ENCODE results near the gene ZNF787. TPM values are rescaled to one million over a fixed set of nuclear protein-coding genes. Genes with fewer than 3 reads are reported as not detected.

ZNF787 gene
- total and polyA plus RNA-seq, 4 donors, result 2.9 to 23.6 (median 18.8) TPM

DNA sequence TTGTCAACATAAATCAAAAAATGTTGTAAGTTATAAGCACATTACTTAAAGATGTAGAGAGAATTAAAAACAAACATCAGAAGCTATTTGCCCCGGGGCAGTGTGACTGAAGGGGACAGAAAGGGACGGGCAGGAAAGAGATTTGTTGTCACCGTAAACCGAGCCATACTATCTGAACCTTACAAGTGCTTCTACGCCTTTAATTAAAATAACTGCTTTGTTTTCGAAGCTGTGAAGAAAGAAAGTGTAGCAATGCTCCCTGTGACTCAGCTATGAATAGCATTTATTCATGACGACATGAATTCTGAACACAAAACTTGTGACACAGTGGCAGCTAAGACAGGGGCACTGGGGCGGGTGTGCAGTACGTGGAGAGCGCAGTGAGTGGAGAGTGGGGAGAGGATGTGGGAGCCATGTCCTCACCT, 30.0 kb downstream of the ZNF787 start:
- Histone ChIP-seq H3K27me3 (ENCODE audit: control insufficient read depth in 4 of 4, insufficient read depth in 4 of 4, low read length in 3 of 4) (no peaks in the 10 kb centered on the region), H3K9ac (ENCODE audit: low read depth in 1 of 2, low read length in 2 of 2) (no peak overlapping the region), H3K27ac (ENCODE audit: low read depth in 1 of 2, low read length in 2 of 2) (no peak overlapping the region), H3K4me1 (ENCODE audit: control insufficient read depth in 4 of 4, insufficient read depth in 4 of 4, low read length in 3 of 4) (no peaks in the 10 kb centered on the region), H3K4me3 (ENCODE audit: low read depth in 1 of 3, low read length in 3 of 3) (no peak overlapping the region), H3K36me3 (ENCODE audit: control insufficient read depth in 4 of 4, insufficient read depth in 3 of 4, low read depth in 1 of 4, low read length in 3 of 4) (peaks cover 6 to 19% (median 10%) of the 10 kb centered on the region in 4 donors), H3K9me3 (ENCODE audit: control insufficient read depth in 4 of 4, low read length in 3 of 4) (no peaks in the 10 kb centered on the region)
- WGBS, result 92% methylated on average over 10 of the region's 10 CpGs
- DNase-seq (ENCODE audit: low spot score), result no peak
- TF ChIP-seq JUND (IDR thresholded peaks at IDR 0.05) (no peak), FOXA1 (IDR thresholded peaks at IDR 0.05) (no peak), NR2F2 (IDR thresholded peaks at IDR 0.05) (no peak), HNF4G (IDR thresholded peaks at IDR 0.05) (no peak)
- TF ChIP-seq, protein P1, sequence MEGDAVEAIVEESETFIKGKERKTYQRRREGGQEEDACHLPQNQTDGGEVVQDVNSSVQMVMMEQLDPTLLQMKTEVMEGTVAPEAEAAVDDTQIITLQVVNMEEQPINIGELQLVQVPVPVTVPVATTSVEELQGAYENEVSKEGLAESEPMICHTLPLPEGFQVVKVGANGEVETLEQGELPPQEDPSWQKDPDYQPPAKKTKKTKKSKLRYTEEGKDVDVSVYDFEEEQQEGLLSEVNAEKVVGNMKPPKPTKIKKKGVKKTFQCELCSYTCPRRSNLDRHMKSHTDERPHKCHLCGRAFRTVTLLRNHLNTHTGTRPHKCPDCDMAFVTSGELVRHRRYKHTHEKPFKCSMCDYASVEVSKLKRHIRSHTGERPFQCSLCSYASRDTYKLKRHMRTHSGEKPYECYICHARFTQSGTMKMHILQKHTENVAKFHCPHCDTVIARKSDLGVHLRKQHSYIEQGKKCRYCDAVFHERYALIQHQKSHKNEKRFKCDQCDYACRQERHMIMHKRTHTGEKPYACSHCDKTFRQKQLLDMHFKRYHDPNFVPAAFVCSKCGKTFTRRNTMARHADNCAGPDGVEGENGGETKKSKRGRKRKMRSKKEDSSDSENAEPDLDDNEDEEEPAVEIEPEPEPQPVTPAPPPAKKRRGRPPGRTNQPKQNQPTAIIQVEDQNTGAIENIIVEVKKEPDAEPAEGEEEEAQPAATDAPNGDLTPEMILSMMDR (IDR thresholded peaks at IDR 0.05; ENCODE audit: low read depth, low read length, missing input control), result no peak
- TF ChIP-seq, protein P2, sequence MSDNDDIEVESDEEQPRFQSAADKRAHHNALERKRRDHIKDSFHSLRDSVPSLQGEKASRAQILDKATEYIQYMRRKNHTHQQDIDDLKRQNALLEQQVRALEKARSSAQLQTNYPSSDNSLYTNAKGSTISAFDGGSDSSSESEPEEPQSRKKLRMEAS (IDR thresholded peaks at IDR 0.05), result no peak
- TF ChIP-seq, protein P3, sequence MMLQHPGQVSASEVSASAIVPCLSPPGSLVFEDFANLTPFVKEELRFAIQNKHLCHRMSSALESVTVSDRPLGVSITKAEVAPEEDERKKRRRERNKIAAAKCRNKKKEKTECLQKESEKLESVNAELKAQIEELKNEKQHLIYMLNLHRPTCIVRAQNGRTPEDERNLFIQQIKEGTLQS (IDR thresholded peaks at IDR 0.05), result no peak

DNA sequence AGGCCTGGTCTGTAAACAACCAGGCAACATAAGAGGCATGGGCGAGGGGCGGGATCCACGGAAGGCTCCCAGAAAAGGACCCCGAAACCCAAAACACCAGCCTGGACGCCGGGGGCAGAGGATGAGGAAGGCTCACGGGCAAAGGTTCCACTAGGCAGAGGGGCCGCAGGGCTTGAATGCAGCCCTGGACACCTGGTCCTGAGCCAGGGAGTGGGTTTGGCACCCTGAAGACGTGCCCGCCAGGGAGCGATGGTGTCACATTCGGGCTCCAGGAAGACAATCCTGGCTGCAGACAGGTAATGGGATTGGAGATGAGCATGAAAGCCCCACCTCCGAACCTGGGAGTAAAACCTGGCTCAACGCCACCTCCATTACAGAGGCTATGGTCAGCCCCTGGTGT, 31.8 kb downstream of the ZNF787 start:
- no peaks in the 10 kb centered on the region for H3K27me3 ChIP-seq (ENCODE audit: control insufficient read depth in 4 of 4, insufficient read depth in 4 of 4, low read length in 3 of 4)
- WGBS, result 94% methylated on average over 14 of the region's 14 CpGs
- no peak for TF ChIP-seq NR2F2 (IDR thresholded peaks at IDR 0.05)
- no peak for TF ChIP-seq TAF1 (conservative IDR thresholded peaks at IDR 0.05)
- TF ChIP-seq FOXA2 (IDR thresholded peaks at IDR 0.05), result no peak
- no peak for TF ChIP-seq RXRA (IDR thresholded peaks at IDR 0.05)
- TF ChIP-seq HNF4A (conservative IDR thresholded peaks at IDR 0.05), result no peak
- no peak for TF ChIP-seq YY1 (IDR thresholded peaks at IDR 0.05)
- TF ChIP-seq, protein P2 (IDR thresholded peaks at IDR 0.05), result no peak
- TF ChIP-seq SP1 (IDR thresholded peaks at IDR 0.05), result no peak
- no peak for TF ChIP-seq EGR1 (IDR thresholded peaks at IDR 0.05; ENCODE audit: low read depth in 2 of 2)
- TF ChIP-seq, protein P3 (IDR thresholded peaks at IDR 0.05), result no peak
- TF ChIP-seq, protein P1 (IDR thresholded peaks at IDR 0.05; ENCODE audit: low read depth, low read length, missing input control), result no peak
- TF ChIP-seq, protein P4, sequence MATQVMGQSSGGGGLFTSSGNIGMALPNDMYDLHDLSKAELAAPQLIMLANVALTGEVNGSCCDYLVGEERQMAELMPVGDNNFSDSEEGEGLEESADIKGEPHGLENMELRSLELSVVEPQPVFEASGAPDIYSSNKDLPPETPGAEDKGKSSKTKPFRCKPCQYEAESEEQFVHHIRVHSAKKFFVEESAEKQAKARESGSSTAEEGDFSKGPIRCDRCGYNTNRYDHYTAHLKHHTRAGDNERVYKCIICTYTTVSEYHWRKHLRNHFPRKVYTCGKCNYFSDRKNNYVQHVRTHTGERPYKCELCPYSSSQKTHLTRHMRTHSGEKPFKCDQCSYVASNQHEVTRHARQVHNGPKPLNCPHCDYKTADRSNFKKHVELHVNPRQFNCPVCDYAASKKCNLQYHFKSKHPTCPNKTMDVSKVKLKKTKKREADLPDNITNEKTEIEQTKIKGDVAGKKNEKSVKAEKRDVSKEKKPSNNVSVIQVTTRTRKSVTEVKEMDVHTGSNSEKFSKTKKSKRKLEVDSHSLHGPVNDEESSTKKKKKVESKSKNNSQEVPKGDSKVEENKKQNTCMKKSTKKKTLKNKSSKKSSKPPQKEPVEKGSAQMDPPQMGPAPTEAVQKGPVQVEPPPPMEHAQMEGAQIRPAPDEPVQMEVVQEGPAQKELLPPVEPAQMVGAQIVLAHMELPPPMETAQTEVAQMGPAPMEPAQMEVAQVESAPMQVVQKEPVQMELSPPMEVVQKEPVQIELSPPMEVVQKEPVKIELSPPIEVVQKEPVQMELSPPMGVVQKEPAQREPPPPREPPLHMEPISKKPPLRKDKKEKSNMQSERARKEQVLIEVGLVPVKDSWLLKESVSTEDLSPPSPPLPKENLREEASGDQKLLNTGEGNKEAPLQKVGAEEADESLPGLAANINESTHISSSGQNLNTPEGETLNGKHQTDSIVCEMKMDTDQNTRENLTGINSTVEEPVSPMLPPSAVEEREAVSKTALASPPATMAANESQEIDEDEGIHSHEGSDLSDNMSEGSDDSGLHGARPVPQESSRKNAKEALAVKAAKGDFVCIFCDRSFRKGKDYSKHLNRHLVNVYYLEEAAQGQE (IDR thresholded peaks at IDR 0.05), result no peak
- no peak for TF ChIP-seq RAD21 (IDR thresholded peaks at IDR 0.05)
- no peak for TF ChIP-seq FOXA1 (IDR thresholded peaks at IDR 0.05)
- TF ChIP-seq HNF4G (IDR thresholded peaks at IDR 0.05), result no peak

More for the DNA sequence above, 31.8 kb downstream of the ZNF787 start:
- Histone ChIP-seq H3K27ac (ENCODE audit: low read depth in 1 of 2, low read length in 2 of 2) (no peak overlapping the region), H3K36me3 (ENCODE audit: control insufficient read depth in 4 of 4, insufficient read depth in 3 of 4, low read depth in 1 of 4, low read length in 3 of 4) (peaks cover 5 to 14% (median 9%) of the 10 kb centered on the region in 4 donors), H3K9me3 (ENCODE audit: control insufficient read depth in 4 of 4, low read length in 3 of 4) (no peaks in the 10 kb centered on the region), H3K9ac (ENCODE audit: low read depth in 1 of 2, low read length in 2 of 2) (no peak overlapping the region), H3K4me1 (ENCODE audit: control insufficient read depth in 4 of 4, insufficient read depth in 4 of 4, low read length in 3 of 4) (no peaks in the 10 kb centered on the region), H3K4me3 (ENCODE audit: low read depth in 1 of 3, low read length in 3 of 3) (no peak overlapping the region)
- DNase-seq (ENCODE audit: low spot score), result no peak

Data from liver (tissue), 9 donors.